HG03575 (cell line): Measurements from ENCODE around the gene RREB1.
"Not testable (repeated sequence)": the region's sequence is repeated elsewhere in the genome, so short reads cannot be mapped to it uniquely, and the experiment has no call there.

Source experiments
- ATAC-seq: cut with Tn5 transposase; IDR thresholded peaks from one replicate; pipeline ENCODE4 v1.9.1; 2021; ENCODE audit not compliant: unreplicated experiment, insufficient number of reproducible peaks, low FRiP score; ENCODE audit errors: extremely low read depth

Gene RREB1

GRCh38 chr6:7249391-7249790 lies 141.6 kb downstream of the RREB1 start:
- ATAC-seq: no peak

- no peak for ATAC-seq
Observed at GRCh38 chr6:7249946-7250643, 142.3 kb downstream of the RREB1 start.

GRCh38 chr6:7250812-7251211 lies 143.1 kb downstream of the RREB1 start:
- no peak for ATAC-seq

- ATAC-seq: no peak
Observed at GRCh38 chr6:7251646-7252260, 144.0 kb downstream of the RREB1 start.

- no peak for ATAC-seq
Observed at GRCh38 chr6:7252390-7252789, 144.6 kb downstream of the RREB1 start.

- ATAC-seq: no peak
Observed at GRCh38 chr6:7254980-7255835, 147.4 kb downstream of the RREB1 start.

- no peak for ATAC-seq
Observed at GRCh38 chr6:7255918-7256317, 148.2 kb downstream of the RREB1 start.

- ATAC-seq: no peak
Observed at GRCh38 chr6:7256785-7257184, 149.0 kb downstream of the RREB1 start.

- ATAC-seq: no peak
Observed at GRCh38 chr6:7257521-7258230, 149.9 kb downstream of the RREB1 start.

GRCh38 chr6:7258231-7258763 lies 150.5 kb downstream of the RREB1 start:
- no peak for ATAC-seq

- ATAC-seq: no peak
Observed at GRCh38 chr6:7260291-7261031, 152.7 kb downstream of the RREB1 start.

- no peak for ATAC-seq
Observed at GRCh38 chr6:7261032-7261841, 153.5 kb downstream of the RREB1 start.

GRCh38 chr6:7261852-7262461 lies 154.2 kb downstream of the RREB1 start:
- no peak for ATAC-seq

GRCh38 chr6:7262746-7263518 lies 155.2 kb downstream of the RREB1 start:
- ATAC-seq: no peak

GRCh38 chr6:7263519-7263805 lies 155.7 kb downstream of the RREB1 start:
- ATAC-seq: not testable (repeated sequence)

- no peak for ATAC-seq
Observed at GRCh38 chr6:7264041-7264440, 156.3 kb downstream of the RREB1 start.
